Measurements from ENCODE around the gene PAM16. TPM values are rescaled to one million over a fixed set of nuclear protein-coding genes. Genes with fewer than 3 reads are reported as not detected.
A peak's percentile ranks its signal among the peaks of the same experiment; 100 is the strongest.
"Not testable (repeated sequence)": the region's sequence is repeated elsewhere in the genome, so short reads cannot be mapped to it uniquely, and the experiment has no call there.

The PAM16 gene
- total and polyA plus RNA-seq, 9 of the 15 experiments (the other 6 are each of a cell fraction or from before 2014, with no cell fraction given): 38.7 to 273 (median 79.3) TPM

GRCh38 chr16:4333714-4334113 lies 17.4 kb downstream of the PAM16 start:
- TF ChIP-seq ZNF121 (CRISPR knock-in tag; conservative IDR thresholded peaks at IDR 0.05): peak; percentile 74
- BruUV-seq (replicated peaks); intact Hi-C loops (cut with micrococcal nuclease); H3K4me2 ChIP-seq (ENCODE audit: insufficient read depth, low read length); H3K9me1 ChIP-seq (ENCODE audit: control insufficient read depth, insufficient read depth, low read length); H3K4me3 ChIP-seq; ATAC-seq; H4K20me1 ChIP-seq (replicated peaks; ENCODE audit: control insufficient read depth, insufficient read depth, low read length); H3K79me2 ChIP-seq (ENCODE audit: control insufficient read depth, insufficient read depth, low read length); FAIRE-seq; H3K27ac ChIP-seq (ENCODE audit: extremely low read depth, low read depth, low read length); H3K27me3 ChIP-seq (ENCODE audit: control insufficient read depth in 2 of 2, insufficient read depth in 2 of 2, low read length in 2 of 2); H3K9ac ChIP-seq (ENCODE audit: insufficient read depth in 1 of 2, low read depth in 2 of 2, low read length in 2 of 2); H3K9me3 ChIP-seq (replicated peaks; ENCODE audit: control insufficient read depth, insufficient read depth, low read depth, low read length); DNase-seq (ENCODE audit: extremely low read depth in 1 of 4, low spot score in 3 of 4); CTCF ChIA-PET (ENCODE audit: low intra/inter-chr PET ratio); H2AFZ ChIP-seq (ENCODE audit: low read depth, low read length): not testable (repeated sequence)
- POLR2A ChIA-PET: interaction anchor here (1.6 kb wide), 1 partner anchor 72 kb away, joined by 5 read pairs; no protein-coding TSS in a partner anchor
- Histone ChIP-seq H3K36me3 (ENCODE audit: control insufficient read depth, insufficient read depth, low read length) (peaks cover 29% of the 10 kb centered on the region; the same call in 1 of the 3 replicates), H3K4me1 (replicated peaks in 1 of 2; ENCODE audit: control insufficient read depth in 2 of 2, insufficient read depth in 2 of 2, low read length in 2 of 2) (peaks cover 0 to 52% of the 10 kb centered on the region in 2 experiments; a peak in 3 of 5 replicates)
- 84% methylated on average over 9 of the region's 9 CpGs for WGBS (ENCODE audit: insufficient coverage, low coverage, missing lambda C conversion rate)
- in situ Hi-C loops (cut with MboI): loop anchor here (5.0 kb wide), 1 partner anchor 46 kb away; no protein-coding TSS in a partner anchor

- peaks cover 25% of the 10 kb centered on the region; the same call in 1 of the 3 replicates for H3K36me3 ChIP-seq (ENCODE audit: control insufficient read depth, insufficient read depth, low read length)
- H3K4me1 ChIP-seq (replicated peaks in 1 of 2; ENCODE audit: control insufficient read depth in 2 of 2, insufficient read depth in 2 of 2, low read length in 2 of 2): peaks cover 2 to 52% of the 10 kb centered on the region in 2 experiments; a peak in 4 of 5 replicates
- intact Hi-C loops (cut with micrococcal nuclease): no loop called here
- H3K4me3 ChIP-seq: no peak overlapping the region
- POLR2A ChIA-PET: interaction anchor here (1.1 to 1.6 kb wide), 2 partner anchors 19 to 72 kb away, joined by 3 to 5 read pairs; no protein-coding TSS in a partner anchor
- no peaks in the 10 kb centered on the region for H3K9me3 ChIP-seq (replicated peaks; ENCODE audit: control insufficient read depth, insufficient read depth, low read depth, low read length)
- no peaks in the 10 kb centered on the region for H3K9me1 ChIP-seq (ENCODE audit: control insufficient read depth, insufficient read depth, low read length)
- CTCF ChIA-PET (ENCODE audit: low intra/inter-chr PET ratio): no interaction called here
- no peak overlapping the region for H2AFZ ChIP-seq (ENCODE audit: low read depth, low read length)
- no TSS peak for BruUV-seq (replicated peaks)
- H3K9ac ChIP-seq (ENCODE audit: insufficient read depth in 1 of 2, low read depth in 2 of 2, low read length in 2 of 2): no peak overlapping the region; a peak in 1 of 4 replicates
- H3K4me2 ChIP-seq (ENCODE audit: insufficient read depth, low read length): no peak overlapping the region
- H3K79me2 ChIP-seq (ENCODE audit: control insufficient read depth, insufficient read depth, low read length): no peaks in the 10 kb centered on the region
- ATAC-seq (no peak), DNase-seq (ENCODE audit: extremely low read depth in 1 of 4, low spot score in 3 of 4) (no peak), FAIRE-seq (no peak)
- no peaks in the 10 kb centered on the region for H3K27me3 ChIP-seq (ENCODE audit: control insufficient read depth in 2 of 2, insufficient read depth in 2 of 2, low read length in 2 of 2)
- H3K27ac ChIP-seq (ENCODE audit: extremely low read depth, low read depth, low read length): no peak overlapping the region
- 0 out of 2 replicates have a peak, but pooled peaks cover 8% of the 10 kb centered on the region for H4K20me1 ChIP-seq (replicated peaks; ENCODE audit: control insufficient read depth, insufficient read depth, low read length)
- in situ Hi-C loops (cut with MboI): loop anchor here (5.0 kb wide), 1 partner anchor 46 kb away; no protein-coding TSS in a partner anchor
- WGBS (ENCODE audit: insufficient coverage, low coverage, missing lambda C conversion rate): 74% methylated on average over 9 of the region's 9 CpGs
- TF ChIP-seq HDAC6 (IDR thresholded peaks at IDR 0.05; ENCODE audit: low read depth, low read length) (no peak), MGA (IDR thresholded peaks at IDR 0.05) (no peak), ZNF561 (CRISPR knock-in tag; conservative IDR thresholded peaks at IDR 0.05) (no peak)
These were observed 17.8 kb downstream of the PAM16 start for GRCh38 chr16:4333308-4333638.

All from K562 (cell line).